Lung microvascular endothelial cell (primary cell): Measurements from ENCODE around the gene ILK. TPM values are rescaled to one million over a fixed set of nuclear protein-coding genes. Genes with fewer than 3 reads are reported as not detected.

Experiments used
- DNase-seq, 2 donors: peaks; one replicate each; pipeline versions ENCODE4 v3.0.0 to v3.0.0-alpha.2; 2010; ENCODE audit warnings: low read depth in 2 of 2
- total RNA-seq: library from RNA; depleted of rRNA; stranded (reverse); fragments of >200 nt; gene quantifications from 2 replicates; pipeline ENCODE4 v1.2.1, GENCODE V29; 2014

ILK gene
- total RNA-seq, 1 donor from 2014 or later = 109 TPM

GRCh38 chr11:6574816-6575715 lies 28.5 kb upstream of the ILK start:
- no peak for DNase-seq

GRCh38 chr11:6576471-6577373 lies 26.9 kb upstream of the ILK start:
- DNase-seq = peak; percentile 75 to 77

- no peak for DNase-seq
Observed at GRCh38 chr11:6578134-6578533, 25.4 kb upstream of the ILK start.

- no peak for DNase-seq
Observed at GRCh38 chr11:6579681-6580080, 23.9 kb upstream of the ILK start.

- no peak for DNase-seq
Observed at GRCh38 chr11:6583584-6583983, 20.0 kb upstream of the ILK start.

- DNase-seq = no peak
Observed at GRCh38 chr11:6584528-6584927, 19.0 kb upstream of the ILK start.

GRCh38 chr11:6586434-6587359 lies 16.9 kb upstream of the ILK start:
- no peak for DNase-seq

GRCh38 chr11:6587360-6587953 lies 16.1 kb upstream of the ILK start:
- DNase-seq = no peak

- no peak for DNase-seq
Observed at GRCh38 chr11:6588018-6588417, 15.6 kb upstream of the ILK start.

GRCh38 chr11:6594142-6594768 lies 9.3 kb upstream of the ILK start:
- no peak for DNase-seq

GRCh38 chr11:6596239-6596877 lies 7.2 kb upstream of the ILK start:
- DNase-seq = no peak

- no peak for DNase-seq
Observed at GRCh38 chr11:6598555-6598954, 5.0 kb upstream of the ILK start.

GRCh38 chr11:6599449-6599848 lies 4.1 kb upstream of the ILK start:
- DNase-seq = no peak

- no peak for DNase-seq
Observed at GRCh38 chr11:6599881-6600390, 3.6 kb upstream of the ILK start.

GRCh38 chr11:6601041-6601461 lies 2.5 kb upstream of the ILK start:
- DNase-seq = no peak

- DNase-seq = no peak
Observed at GRCh38 chr11:6602096-6602940, 1.3 kb upstream of the ILK start.

- DNase-seq = peak; percentile 77 to 81
Observed at GRCh38 chr11:6604081-6604626, 580 bp downstream of the ILK start.

GRCh38 chr11:6604790-6605189 lies 1.2 kb downstream of the ILK start:
- DNase-seq = no peak
